CD4-positive, alpha-beta T cell treated with Interleukin-4 for 1 hour (primary cell): ENCODE results near the gene PLP2.

Experiments
- DNase-seq, 2 donors: peaks; one replicate each; pipeline ENCODE4 v3.0.0-alpha.2; 2020 to 2022

Gene PLP2

DNA sequence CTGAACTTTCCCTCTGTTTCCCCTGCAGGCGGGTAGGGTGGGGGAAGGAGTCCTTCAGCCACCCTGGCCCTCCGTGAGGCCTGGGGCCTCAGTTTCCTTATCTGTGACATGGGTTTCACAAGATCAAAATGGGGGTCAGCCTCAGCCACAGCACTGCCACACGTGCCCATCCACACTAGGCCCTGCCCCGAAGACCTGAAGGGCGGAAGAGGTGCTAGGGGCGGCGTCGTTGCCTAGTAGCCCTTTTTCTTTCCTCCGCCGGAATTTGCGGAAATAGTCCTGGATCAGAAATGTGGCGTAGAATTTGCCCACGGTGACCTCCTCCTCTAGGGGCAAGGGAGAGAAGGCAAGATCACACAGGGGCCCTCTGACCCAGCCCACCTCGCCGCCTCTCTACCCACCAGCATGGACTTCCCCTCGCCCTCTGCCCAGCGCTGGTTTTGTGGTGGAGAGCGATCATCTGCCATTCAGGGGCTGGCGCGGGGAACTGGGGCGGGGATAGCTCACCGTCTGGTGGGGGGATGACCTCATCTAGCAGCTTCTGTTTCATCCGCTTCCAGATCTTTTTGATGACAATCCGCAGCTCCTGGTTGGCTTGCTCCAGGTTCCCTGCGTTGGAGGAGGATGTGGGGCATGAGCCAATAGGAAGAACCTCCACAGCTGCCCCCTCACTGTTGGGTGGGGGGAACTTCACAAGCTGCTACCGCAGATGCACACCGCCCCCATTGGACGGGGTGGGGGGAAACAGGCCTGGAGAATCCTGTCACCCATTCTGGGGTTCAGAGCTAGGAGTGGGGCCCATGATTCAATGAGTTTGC, 37.9 kb downstream of the PLP2 start:
- no peak for DNase-seq

DNA sequence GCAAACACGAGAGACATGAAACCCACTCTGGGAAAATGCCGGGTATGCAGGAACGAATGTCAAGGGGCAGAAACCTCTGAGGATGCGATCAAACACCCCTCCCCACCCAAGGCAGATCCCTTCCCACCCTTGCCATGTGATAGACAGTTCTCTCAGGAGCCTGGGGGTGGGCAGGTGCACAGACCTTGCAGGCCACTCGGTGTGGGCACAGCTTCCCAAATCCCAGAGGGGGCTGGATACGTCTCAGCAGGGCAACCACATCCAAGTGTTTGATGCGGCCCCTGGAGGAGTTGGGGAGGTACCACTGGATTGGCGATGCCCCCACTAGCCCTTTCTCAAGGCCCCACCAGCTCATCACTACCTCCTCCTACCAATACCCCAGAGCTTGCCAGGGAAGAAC, 38.7 kb downstream of the PLP2 start:
- no peak for DNase-seq

DNA sequence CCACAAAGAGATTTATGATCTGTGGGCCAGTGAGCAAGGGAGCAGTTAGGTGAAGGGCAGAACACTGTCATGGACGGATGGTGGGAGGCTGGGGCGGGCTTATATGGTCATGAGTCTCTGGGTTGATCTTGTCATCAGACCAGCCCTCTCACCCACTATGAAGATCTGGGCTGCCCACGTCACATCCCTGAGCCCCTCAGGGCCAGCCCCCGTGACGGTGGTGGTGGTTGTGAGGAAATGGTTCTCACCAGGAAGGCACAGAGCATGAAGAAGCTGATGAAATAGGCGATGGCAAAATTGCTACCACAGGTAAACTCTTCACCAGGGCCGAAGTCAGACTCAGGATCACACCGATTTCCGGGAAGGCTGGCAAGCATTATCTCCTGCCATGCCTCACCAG, 39.4 kb downstream of the PLP2 start:
- DNase-seq = no peak

DNA sequence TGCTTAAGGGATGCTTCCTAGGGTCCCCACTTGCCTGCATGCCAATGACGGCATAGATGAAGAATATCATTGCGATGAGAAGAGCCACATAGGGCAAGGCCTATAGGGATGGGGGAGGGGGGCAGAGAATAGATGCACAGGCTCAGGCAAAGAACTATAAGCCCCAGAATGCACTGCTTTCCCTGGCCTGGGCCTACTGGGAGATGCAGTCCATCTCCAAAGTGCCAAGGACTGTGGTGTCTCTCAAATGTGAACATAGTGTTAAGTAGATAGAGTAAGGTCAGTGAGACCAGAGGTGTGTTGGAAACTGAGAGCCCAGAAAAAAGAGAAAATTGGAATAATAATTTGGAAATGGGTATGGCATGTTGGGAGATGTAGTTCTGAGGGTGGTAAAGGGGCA, 40.5 kb downstream of the PLP2 start:
- DNase-seq = no peak

DNA sequence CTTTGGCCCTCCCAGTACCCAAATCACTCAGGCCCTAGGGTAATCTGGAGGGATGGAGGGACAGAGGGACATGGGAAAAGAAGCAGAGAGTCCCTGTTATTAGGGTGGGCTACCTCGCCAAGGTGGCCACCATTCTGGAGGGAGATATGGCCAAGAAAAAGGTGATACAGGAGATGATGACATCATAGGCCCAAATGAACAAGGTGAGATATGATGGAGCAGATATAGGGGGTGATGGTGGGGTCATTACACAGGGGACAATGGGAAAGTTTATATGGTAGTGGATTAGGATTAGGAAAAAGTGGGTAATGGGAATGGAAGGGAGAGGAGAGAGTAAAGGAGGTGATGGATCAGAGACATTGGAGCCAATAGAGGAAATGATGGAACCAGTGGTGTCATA, 41.2 kb downstream of the PLP2 start:
- no peak for DNase-seq

DNA sequence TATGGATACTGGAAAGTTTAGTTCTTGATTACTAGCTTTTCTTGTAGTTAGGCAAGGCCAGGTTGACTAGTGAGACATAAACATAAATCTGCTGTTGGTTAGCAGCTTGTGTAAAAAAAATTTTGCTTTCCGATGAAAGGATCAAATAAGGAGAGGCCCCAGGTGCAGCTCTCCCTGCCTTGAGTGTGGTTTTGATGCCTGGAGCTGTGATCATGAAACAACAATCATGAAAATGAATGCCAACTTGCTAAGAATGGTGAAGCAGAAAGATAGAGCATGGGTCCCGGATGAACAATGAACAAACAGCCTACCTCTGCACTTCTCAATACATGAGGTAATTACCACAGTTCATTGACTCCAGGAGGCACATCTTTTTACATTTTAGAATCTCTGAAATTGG, 42.7 kb downstream of the PLP2 start:
- DNase-seq = no peak

DNA sequence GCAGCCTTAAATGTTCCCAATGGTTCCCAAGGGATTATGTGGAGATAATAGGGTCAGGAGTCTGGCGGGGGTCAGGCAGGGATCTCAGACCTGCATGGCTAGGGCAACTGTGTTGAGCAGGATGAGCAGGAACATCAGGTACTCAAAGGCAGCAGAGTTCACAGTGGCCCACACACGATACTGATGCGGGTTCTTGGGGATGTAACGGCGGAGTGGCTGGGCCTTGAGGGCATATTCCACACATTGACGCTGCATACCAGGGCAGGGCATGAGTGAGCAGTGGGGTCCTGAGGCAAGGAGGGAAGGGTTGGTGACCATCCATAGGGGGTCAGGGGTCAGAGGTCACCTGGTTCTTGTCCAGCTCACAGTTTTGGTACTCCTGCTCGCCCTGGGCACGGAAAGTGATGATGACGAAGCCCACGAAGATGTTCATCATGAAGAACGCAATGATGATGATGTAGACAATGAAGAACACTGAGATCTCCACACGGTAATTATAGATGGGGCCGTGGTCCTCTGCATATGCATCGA, 43.4 kb downstream of the PLP2 start:
- DNase-seq = no peak

DNA sequence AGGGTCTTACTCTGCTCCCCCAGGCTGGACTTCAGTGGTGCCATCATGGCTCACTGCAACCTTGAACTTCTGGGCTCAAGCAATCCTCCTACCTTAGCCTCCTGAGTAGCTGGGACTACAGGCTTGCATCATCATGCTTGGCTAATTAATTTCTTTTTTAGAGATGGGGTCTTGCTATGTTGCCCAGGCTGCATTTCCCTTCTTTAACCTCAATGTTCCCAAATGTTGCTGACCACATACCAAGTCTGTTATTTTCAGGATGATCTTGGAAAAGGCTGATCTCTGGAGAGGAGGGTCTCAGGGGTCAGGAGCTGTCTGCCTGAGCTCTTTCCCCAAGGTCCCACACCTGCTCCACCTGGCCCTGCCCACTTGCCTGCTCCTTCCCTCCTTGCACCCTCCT, 48.4 kb downstream of the PLP2 start:
- no peak for DNase-seq

DNA sequence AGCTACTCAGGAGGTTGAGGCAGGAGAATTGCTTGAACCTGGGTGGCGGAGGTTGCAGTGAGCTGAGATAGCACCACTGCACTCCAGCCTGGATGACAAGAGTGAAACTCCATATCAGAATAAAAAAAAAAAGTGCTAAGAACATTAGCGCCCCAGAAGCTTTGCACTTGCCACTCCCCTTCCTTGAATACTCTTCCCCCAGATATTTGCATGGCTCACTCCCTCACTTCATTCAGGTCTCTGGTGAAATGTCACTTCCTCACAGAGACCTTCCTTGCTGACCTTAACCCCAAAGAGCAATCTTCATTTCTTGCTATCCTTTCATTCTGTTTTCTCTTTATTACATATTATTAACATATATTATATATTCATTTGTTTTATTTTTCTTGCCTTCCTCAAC, 50.2 kb downstream of the PLP2 start:
- no peak for DNase-seq
